Measurements from ENCODE around the gene TEPSIN.

TEPSIN gene

GRCh38 chr17:81192386-81193050 is 46.3 kb downstream of the TEPSIN start:
- Histone ChIP-seq H3K27ac (ENCODE audit: low read length) (no peak overlapping the region), H3K9ac (ENCODE audit: low read depth, low read length) (no peak overlapping the region), H3K36me3 (ENCODE audit: insufficient read depth, low read length) (peaks cover 63% of the 10 kb centered on the region), H2AFZ (ENCODE audit: low read depth, low read length) (no peak overlapping the region), H4K20me1 (ENCODE audit: insufficient read depth, low read length) (no peaks in the 10 kb centered on the region; the same call in 1 of the 2 replicates), H3K79me2 (ENCODE audit: insufficient read depth, low read length) (no peaks in the 10 kb centered on the region), H3K4me1 (ENCODE audit: insufficient read depth, low read length) (no peaks in the 10 kb centered on the region), H3K9me3 (ENCODE audit: insufficient read depth, low read length, severe bottlenecking) (no peaks in the 10 kb centered on the region), H3K4me3 (ENCODE audit: low read depth in 1 of 2, low read length in 2 of 2) (no peak overlapping the region), H3K4me2 (ENCODE audit: insufficient read depth, low read length) (no peak overlapping the region), H3K27me3 (ENCODE audit: insufficient read depth, low read length, poor library complexity) (no peaks in the 10 kb centered on the region)
- DNase-seq (no peak), ATAC-seq (ENCODE audit: insufficient read depth, low read depth) (no peak)
- TF ChIP-seq CTCF (IDR thresholded peaks at IDR 0.05; ENCODE audit: borderline replicate concordance, extremely low read depth, low read length, poor library complexity, severe bottlenecking) (no peak), EZH2 (IDR thresholded peaks at IDR 0.05; ENCODE audit: borderline replicate concordance, low read depth, low read length, severe bottlenecking) (no peak)

- Histone ChIP-seq H4K20me1 (ENCODE audit: insufficient read depth, low read length) (no peaks in the 10 kb centered on the region; the same call in 1 of the 2 replicates), H3K36me3 (ENCODE audit: insufficient read depth, low read length) (peaks cover 55% of the 10 kb centered on the region), H3K4me2 (ENCODE audit: insufficient read depth, low read length) (no peak overlapping the region), H2AFZ (ENCODE audit: low read depth, low read length) (no peak overlapping the region), H3K27me3 (ENCODE audit: insufficient read depth, low read length, poor library complexity) (no peaks in the 10 kb centered on the region), H3K27ac (ENCODE audit: low read length) (no peak overlapping the region), H3K9ac (ENCODE audit: low read depth, low read length) (no peak overlapping the region), H3K4me3 (ENCODE audit: low read depth in 1 of 2, low read length in 2 of 2) (no peak overlapping the region), H3K4me1 (ENCODE audit: insufficient read depth, low read length) (no peaks in the 10 kb centered on the region), H3K9me3 (ENCODE audit: insufficient read depth, low read length, severe bottlenecking) (no peaks in the 10 kb centered on the region), H3K79me2 (ENCODE audit: insufficient read depth, low read length) (no peaks in the 10 kb centered on the region)
- DNase-seq (no peak), ATAC-seq (ENCODE audit: insufficient read depth, low read depth) (no peak)
- TF ChIP-seq EZH2 (IDR thresholded peaks at IDR 0.05; ENCODE audit: borderline replicate concordance, low read depth, low read length, severe bottlenecking) (no peak), CTCF (IDR thresholded peaks at IDR 0.05; ENCODE audit: borderline replicate concordance, extremely low read depth, low read length, poor library complexity, severe bottlenecking) (no peak)
These were observed 47.2 kb downstream of the TEPSIN start for GRCh38 chr17:81191646-81192045.

- no peak overlapping the region for H3K27ac ChIP-seq (ENCODE audit: low read length)
- H3K9ac ChIP-seq (ENCODE audit: low read depth, low read length) = no peak overlapping the region
- DNase-seq (no peak), ATAC-seq (ENCODE audit: insufficient read depth, low read depth) (no peak)
- no peak overlapping the region for H3K4me3 ChIP-seq (ENCODE audit: low read depth in 1 of 2, low read length in 2 of 2)
- H3K79me2 ChIP-seq (ENCODE audit: insufficient read depth, low read length) = no peaks in the 10 kb centered on the region
- H4K20me1 ChIP-seq (ENCODE audit: insufficient read depth, low read length) = no peaks in the 10 kb centered on the region; the same call in 1 of the 2 replicates
- peaks cover 50% of the 10 kb centered on the region for H3K36me3 ChIP-seq (ENCODE audit: insufficient read depth, low read length)
- TF ChIP-seq EZH2 (IDR thresholded peaks at IDR 0.05; ENCODE audit: borderline replicate concordance, low read depth, low read length, severe bottlenecking) = no peak
- no peak for TF ChIP-seq CTCF (IDR thresholded peaks at IDR 0.05; ENCODE audit: borderline replicate concordance, extremely low read depth, low read length, poor library complexity, severe bottlenecking)
- H2AFZ ChIP-seq (ENCODE audit: low read depth, low read length) = no peak overlapping the region
- no peaks in the 10 kb centered on the region for H3K27me3 ChIP-seq (ENCODE audit: insufficient read depth, low read length, poor library complexity)
- H3K4me2 ChIP-seq (ENCODE audit: insufficient read depth, low read length) = no peak overlapping the region
- H3K4me1 ChIP-seq (ENCODE audit: insufficient read depth, low read length) = no peaks in the 10 kb centered on the region
- no peaks in the 10 kb centered on the region for H3K9me3 ChIP-seq (ENCODE audit: insufficient read depth, low read length, severe bottlenecking)
These were observed 47.7 kb downstream of the TEPSIN start for GRCh38 chr17:81191116-81191515.

All from DND-41 (cell line).